Esophagus (tissue), 2 donors: ENCODE data around the gene BAG2. TPM values are rescaled to one million over a fixed set of nuclear protein-coding genes. Genes with fewer than 3 reads are reported as not detected.

ENCODE experiments used
- polyA plus RNA-seq, 2 donors: library from polyadenylated mRNA; stranded (reverse); fragments of 200-250 nt; gene quantifications; one replicate each; pipeline ENCODE4 v1.2.3, GENCODE V29; 2013
- donor health status: healthy with polysubstance abuse.
- donor health status: Bipolar disorder and iron deficiency.

Gene BAG2
- polyA plus RNA-seq, 2 donors: 0.77 to 2.3 TPM

Other genes starting within 250 kb of the BAG2 start
- gene BEND6, start 217.2 kb upstream of the BAG2 start, polyA plus RNA-seq: under 1 TPM; 0.08 to 0.25 TPM
- gene KIAA1586, start 125.6 kb upstream of the BAG2 start, polyA plus RNA-seq: 1 to 10 TPM; 2.0 to 2.5 TPM
- 1 to 10 TPM; 7.3 to 9.1 TPM for gene ZNF451, start 82.1 kb upstream of the BAG2 start, polyA plus RNA-seq
- 1 to 10 TPM; 1.4 to 5.3 TPM for gene RAB23, start 50.0 kb downstream of the BAG2 start, polyA plus RNA-seq
- 1 to 10 TPM; 3.7 to 4.5 TPM for gene PRIM2, start 145.3 kb downstream of the BAG2 start, polyA plus RNA-seq